H9 (cell line): ENCODE measurements around the gene SALL3. TPM values are rescaled to one million over a fixed set of nuclear protein-coding genes. Genes with fewer than 3 reads are reported as not detected.

Experiments
- DNase-seq: peaks from one replicate; pipeline ENCODE4 v3.0.0-alpha.2; 2017
- H2AFZ ChIP-seq: one replicate; pipeline ENCODE4 v1.6.1; 2013; ENCODE audit warnings: mild to moderate bottlenecking, low read length, control low read depth, moderate library complexity
- H2AK5ac ChIP-seq: 2 replicates; pipeline ENCODE4 v1.6.1; 2013; ENCODE audit warnings: low read length, control low read depth, mixed read lengths; ENCODE audit not compliant: insufficient read length
- H2BK120ac ChIP-seq: one replicate; pipeline ENCODE4 v1.6.1; 2013; ENCODE audit warnings: low read depth, mild to moderate bottlenecking, low read length, control low read depth, inconsistent platforms; ENCODE audit not compliant: poor library complexity, severe bottlenecking
- H2BK12ac ChIP-seq: 2 replicates; pipeline ENCODE4 v1.6.1; 2013; ENCODE audit warnings: low read length, control low read depth, mixed read lengths, low read depth; ENCODE audit not compliant: insufficient read length
- H2BK15ac ChIP-seq: 2 replicates; pipeline ENCODE4 v1.6.1; 2013; ENCODE audit warnings: low read depth, low read length, control low read depth
- H2BK20ac ChIP-seq: one replicate; pipeline ENCODE4 v1.6.1; 2013; ENCODE audit warnings: low read depth, mild to moderate bottlenecking, low read length, control low read depth, inconsistent platforms; ENCODE audit not compliant: poor library complexity, severe bottlenecking
- H2BK5ac ChIP-seq: 2 replicates; pipeline ENCODE4 v1.6.1; 2013; ENCODE audit warnings: low read length, control low read depth, mixed read lengths; ENCODE audit not compliant: insufficient read length
- H3K14ac ChIP-seq: 2 replicates; pipeline ENCODE4 v1.6.1; 2013; ENCODE audit warnings: low read length, control low read depth; ENCODE audit not compliant: insufficient read depth
- H3K18ac ChIP-seq: 2 replicates; pipeline ENCODE4 v1.6.1; 2013; ENCODE audit warnings: low read depth, mild to moderate bottlenecking, mixed read lengths, low read length, control low read depth; ENCODE audit not compliant: insufficient read length
- H3K23ac ChIP-seq: 2 replicates; pipeline ENCODE4 v1.6.1; 2013; ENCODE audit warnings: low read length, control low read depth, mixed read lengths, low read depth; ENCODE audit not compliant: insufficient read length
- H3K23me2 ChIP-seq: 2 replicates; pipeline ENCODE4 v1.6.1; 2013; ENCODE audit warnings: low read depth, mild to moderate bottlenecking, mixed read lengths, low read length, control low read depth; ENCODE audit not compliant: insufficient read length, poor library complexity, severe bottlenecking
- H3K27ac ChIP-seq: 2 replicates; pipeline ENCODE4 v1.5.1; 2013; ENCODE audit warnings: low read length, control low read depth, mixed read lengths, low read depth; ENCODE audit not compliant: insufficient read length
- H3K27me3 ChIP-seq: 2 replicates; pipeline ENCODE4 v1.6.1; 2013; ENCODE audit warnings: low read length, control low read depth, inconsistent platforms; ENCODE audit not compliant: insufficient read depth
- H3K4ac ChIP-seq: 2 replicates; pipeline ENCODE4 v1.6.1; 2013; ENCODE audit warnings: low read depth, mild to moderate bottlenecking, control low read depth, inconsistent platforms, low read length, moderate library complexity
- H3K4me1 ChIP-seq: 2 replicates; pipeline ENCODE4 v1.6.1; 2013; ENCODE audit warnings: low read length, control low read depth, inconsistent platforms; ENCODE audit not compliant: insufficient read depth
- H3K4me2 ChIP-seq: 2 replicates; pipeline ENCODE4 v1.6.1; 2013; ENCODE audit warnings: low read length, control low read depth, mixed read lengths; ENCODE audit not compliant: insufficient read length, insufficient read depth
- H3K56ac ChIP-seq: 2 replicates; pipeline ENCODE4 v1.6.1; 2013; ENCODE audit warnings: low read depth, mild to moderate bottlenecking, mixed read lengths, low read length, control low read depth; ENCODE audit not compliant: insufficient read length
- H3K79me1 ChIP-seq: 2 replicates; pipeline ENCODE4 v1.6.1; 2013; ENCODE audit warnings: low read depth, mild to moderate bottlenecking, moderate library complexity, low read length, control low read depth, inconsistent platforms; ENCODE audit not compliant: insufficient read depth, poor library complexity, severe bottlenecking
- H3K79me2 ChIP-seq: 2 replicates; pipeline ENCODE4 v1.6.1; 2013; ENCODE audit warnings: low read length, control low read depth, inconsistent platforms; ENCODE audit not compliant: insufficient read depth
- H3K9ac ChIP-seq: 2 replicates; pipeline ENCODE4 v1.6.1; 2013; ENCODE audit warnings: low read length, control low read depth, mixed read lengths; ENCODE audit not compliant: insufficient read length; ENCODE audit errors: extremely low read depth
- H3K9me3 ChIP-seq: one replicate; pipeline ENCODE4 v1.6.1; 2013; ENCODE audit warnings: low read depth, low read length, inconsistent platforms; ENCODE audit not compliant: control insufficient read depth
- H3T11ph ChIP-seq: one replicate; pipeline ENCODE4 v1.6.1; 2013; ENCODE audit warnings: mild to moderate bottlenecking, low read length, control low read depth, inconsistent platforms
- H4K20me1 ChIP-seq: one replicate; pipeline ENCODE4 v1.6.1; 2013; ENCODE audit not compliant: control insufficient read depth, insufficient read length, insufficient read depth
- H4K5ac ChIP-seq: 2 replicates; pipeline ENCODE4 v1.6.1; 2013; ENCODE audit warnings: low read depth, mild to moderate bottlenecking, mixed read lengths, low read length, control low read depth; ENCODE audit not compliant: insufficient read length
- H4K8ac ChIP-seq: replicated peaks from 2 replicates; pipeline ENCODE4 v1.6.1; 2013; ENCODE audit warnings: low read length, control low read depth, mixed read lengths, low read depth; ENCODE audit not compliant: insufficient read length
- H4K91ac ChIP-seq: 2 replicates; pipeline ENCODE4 v1.6.1; 2013; ENCODE audit warnings: low read depth, mild to moderate bottlenecking, moderate library complexity, mixed read lengths, low read length, control low read depth; ENCODE audit not compliant: insufficient read length
- H3K27ac Mint-ChIP-seq, 3 experiments: 2 replicates in 2 of 3; 3 replicates in 1 of 3; pipeline ENCODE4 v1.8.0; 2020 to 2021; ENCODE audit warnings: mixed read lengths in 3 of 3, mild to moderate bottlenecking in 1 of 3, moderate library complexity in 1 of 3
- H3K27me3 Mint-ChIP-seq: 2 replicates; pipeline ENCODE4 v1.8.0; 2021; ENCODE audit warnings: low read depth, mild to moderate bottlenecking, moderate library complexity, mixed read lengths
- H3K36me3 Mint-ChIP-seq, 3 experiments: 2 replicates in 2 of 3; 3 replicates in 1 of 3; pipeline ENCODE4 v1.8.0; 2020 to 2021; ENCODE audit warnings: low read depth in 3 of 3, mixed read lengths in 3 of 3; ENCODE audit not compliant: insufficient read depth in 1 of 3
- H3K4me1 Mint-ChIP-seq, 2 experiments: 2 replicates each; pipeline ENCODE4 v1.8.0; 2020; ENCODE audit warnings: mixed read lengths in 2 of 2
- H3K4me3 Mint-ChIP-seq, 2 experiments: 2 replicates in 1 of 2; 3 replicates in 1 of 2; pipeline ENCODE4 v1.8.0; 2020 to 2021; ENCODE audit warnings: mild to moderate bottlenecking in 2 of 2, mixed read lengths in 2 of 2, moderate library complexity in 1 of 2
- H3K9me3 Mint-ChIP-seq, 2 experiments: 2 replicates in 1 of 2; 3 replicates in 1 of 2; pipeline ENCODE4 v1.8.0; 2020; ENCODE audit warnings: mild to moderate bottlenecking in 2 of 2, mixed read lengths in 2 of 2, moderate library complexity in 1 of 2
- WGBS: extraction: QIAGEN DNeasy Blood & Tissue Kit; methylation state at CpG from one replicate; pipeline ENCODE4 v1.1.7; 2013; ENCODE audit warnings: missing lambda C conversion rate, low lambda C conversion rate, mixed read lengths; ENCODE audit not compliant: insufficient read length; ENCODE audit errors: extremely low coverage; 5-methylcytosine and 5-hydroxymethylcytosine counted together
- total RNA-seq: library from RNA; stranded (reverse); gene quantifications from 2 replicates; pipeline ENCODE4 v1.2.1, GENCODE V29; 2021
- TF ChIP-seq, protein P1 (sequence below): fragments of 200-600 bp; sonication (generic); conservative IDR thresholded peaks from 3 replicates; pipeline ENCODE4 v1.8.0; 2021; ENCODE audit warnings: antibody characterized with exemption, mild to moderate bottlenecking

Gene SALL3
- total RNA-seq, 1 experiment from 2014 or later: 52.4 TPM

DNA sequence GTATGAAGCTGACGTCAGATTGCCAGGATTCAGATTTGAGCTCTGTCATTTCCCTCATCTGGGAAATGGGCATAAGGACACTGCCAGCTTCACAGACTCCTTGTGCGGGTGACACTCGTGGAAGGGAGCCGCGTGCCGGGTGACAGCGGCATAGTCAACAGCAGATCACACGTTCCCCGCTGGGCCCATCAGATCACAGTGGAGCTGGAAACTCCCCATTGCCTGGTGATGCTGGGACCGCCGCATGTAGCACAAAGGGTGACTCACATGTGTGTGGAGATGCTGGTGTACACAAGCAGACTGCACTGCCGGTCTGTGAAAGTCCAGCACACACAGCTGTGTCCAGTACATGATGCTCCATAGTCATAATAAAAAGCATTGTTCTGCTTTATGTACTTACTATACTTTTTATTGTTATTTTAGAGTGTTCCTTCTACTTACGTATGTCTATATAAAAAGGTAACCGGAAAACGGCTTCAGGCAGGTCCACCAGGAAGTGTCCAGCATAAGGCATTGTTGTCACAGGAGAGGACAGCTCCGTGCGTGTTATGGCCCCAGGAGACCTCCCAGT is 31.8 kb downstream of the SALL3 start:
- no peak overlapping the region for H3K27ac Mint-ChIP-seq

More for the DNA sequence above, 31.8 kb downstream of the SALL3 start:
- Histone ChIP-seq H3K79me2 (no peaks in the 10 kb centered on the region), H3K27ac (no peak overlapping the region), H3K9ac (no peak overlapping the region), H2BK15ac (no peak overlapping the region), H2BK120ac (no peak overlapping the region), H2BK12ac (no peak overlapping the region), H3K4me2 (no peak overlapping the region), H3K18ac (no peak overlapping the region), H3K79me1 (no peaks in the 10 kb centered on the region), H3K27me3 (no peaks in the 10 kb centered on the region), H3K4me1 (no peaks in the 10 kb centered on the region), H3K14ac (no peak overlapping the region), H4K5ac (no peak overlapping the region), H3K4ac (no peak overlapping the region), H2BK20ac (no peak overlapping the region), H2BK5ac (no peak overlapping the region), H3K9me3 (no peaks in the 10 kb centered on the region), H3K56ac (no peak overlapping the region), H2AFZ (no peak overlapping the region), H2AK5ac (no peak overlapping the region), H3K23me2 (no peaks in the 10 kb centered on the region), H3T11ph (no peak overlapping the region), H4K91ac (no peak overlapping the region), H3K23ac (no peak overlapping the region), H4K8ac (no peak overlapping the region), H4K20me1 (no peaks in the 10 kb centered on the region)
- Mint-ChIP-seq H3K4me3 (no peak overlapping the region), H3K4me1 (no peaks in the 10 kb centered on the region), H3K36me3 (peaks cover 0 to 3% (median 2%) of the 10 kb centered on the region in 3 experiments; a peak in 1 of 7 replicates), H3K9me3 (no peaks in the 10 kb centered on the region; a peak in 1 of 5 replicates), H3K27me3 (no peaks in the 10 kb centered on the region; the same call in 1 of the 2 replicates)
- WGBS: no CpG with 5 or more reads among the region's 17 CpGs
- no peak for DNase-seq
- TF ChIP-seq, protein P1, sequence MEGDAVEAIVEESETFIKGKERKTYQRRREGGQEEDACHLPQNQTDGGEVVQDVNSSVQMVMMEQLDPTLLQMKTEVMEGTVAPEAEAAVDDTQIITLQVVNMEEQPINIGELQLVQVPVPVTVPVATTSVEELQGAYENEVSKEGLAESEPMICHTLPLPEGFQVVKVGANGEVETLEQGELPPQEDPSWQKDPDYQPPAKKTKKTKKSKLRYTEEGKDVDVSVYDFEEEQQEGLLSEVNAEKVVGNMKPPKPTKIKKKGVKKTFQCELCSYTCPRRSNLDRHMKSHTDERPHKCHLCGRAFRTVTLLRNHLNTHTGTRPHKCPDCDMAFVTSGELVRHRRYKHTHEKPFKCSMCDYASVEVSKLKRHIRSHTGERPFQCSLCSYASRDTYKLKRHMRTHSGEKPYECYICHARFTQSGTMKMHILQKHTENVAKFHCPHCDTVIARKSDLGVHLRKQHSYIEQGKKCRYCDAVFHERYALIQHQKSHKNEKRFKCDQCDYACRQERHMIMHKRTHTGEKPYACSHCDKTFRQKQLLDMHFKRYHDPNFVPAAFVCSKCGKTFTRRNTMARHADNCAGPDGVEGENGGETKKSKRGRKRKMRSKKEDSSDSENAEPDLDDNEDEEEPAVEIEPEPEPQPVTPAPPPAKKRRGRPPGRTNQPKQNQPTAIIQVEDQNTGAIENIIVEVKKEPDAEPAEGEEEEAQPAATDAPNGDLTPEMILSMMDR: no peak
